Heart left ventricle (tissue), 16 donors: ENCODE data around the gene NEK8. TPM values are rescaled to one million over a fixed set of nuclear protein-coding genes. Genes with fewer than 3 reads are reported as not detected.

Source experiments
- ATAC-seq, 4 donors: fragments of 200-7000 bp; cut with Tn5 transposase; one replicate each; pipeline ENCODE4 v1.9.1; 2020 to 2022; ENCODE audit warnings: moderate library complexity in 4 of 4, mild to moderate bottlenecking in 3 of 4, moderate number of reproducible peaks in 1 of 4
- DNase-seq, 5 donors: peaks; one replicate each; pipeline ENCODE4 v3.0.0-alpha.2; 2020
- H3K27ac ChIP-seq, 12 donors: fragments of 200-600 bp; sonication (generic) in 4 of 12; one replicate each; pipeline versions ENCODE4 v1.5.0 to v1.8.0; 2016 to 2022; ENCODE audit warnings: mild to moderate bottlenecking in 2 of 12
- H3K27me3 ChIP-seq, 9 donors: fragments of 200-600 bp; sonication (generic) in 2 of 9; one replicate each; pipeline versions ENCODE4 v1.5.1 to v1.8.0; 2016 to 2022; ENCODE audit warnings: mild to moderate bottlenecking in 3 of 9
- H3K36me3 ChIP-seq, 9 donors: fragments of 200-600 bp; sonication (generic) in 2 of 9; one replicate each; pipeline versions ENCODE4 v1.5.0 to v1.8.0; 2018 to 2022; ENCODE audit warnings: mild to moderate bottlenecking in 2 of 9
- H3K4me1 ChIP-seq, 12 donors: fragments of 200-600 bp; sonication (generic) in 4 of 12; one replicate each; pipeline versions ENCODE4 v1.5.0 to v1.8.0; 2016 to 2022; ENCODE audit warnings: mild to moderate bottlenecking in 3 of 12
- H3K4me3 ChIP-seq, 12 donors: fragments of 200-600 bp; sonication (generic) in 4 of 12; one replicate each; pipeline versions ENCODE4 v1.5.0 to v1.8.0; 2017 to 2022; ENCODE audit warnings: mild to moderate bottlenecking in 9 of 12, moderate library complexity in 4 of 12
- H3K9me3 ChIP-seq, 12 donors: fragments of 200-600 bp; sonication (generic) in 4 of 12; one replicate each; pipeline versions ENCODE4 v1.5.0 to v1.8.0; 2016 to 2022; ENCODE audit warnings: mild to moderate bottlenecking in 1 of 12
- CTCF ChIP-seq, 12 donors: fragments of 200-600 bp; sonication (generic) in 4 of 12; IDR thresholded peaks; one replicate each; pipeline versions ENCODE4 v1.5.0 to v1.8.0; 2018 to 2022; ENCODE audit warnings: antibody characterized with exemption in 12 of 12, mild to moderate bottlenecking in 5 of 12
- POLR2A ChIP-seq, 2 donors: fragments of 450-650 bp; IDR thresholded peaks; one replicate each; pipeline ENCODE4 v1.6.1; 2017; ENCODE audit warnings: antibody characterized with exemption in 2 of 2, mild to moderate bottlenecking in 2 of 2, moderate library complexity in 2 of 2
- WGBS, 4 donors: extraction: QIAGEN DNeasy Blood & Tissue Kit in 2 of 4; methylation state at CpG; one replicate each; pipeline versions ENCODE4 v1.1.5 to v1.1.7; 2013 to 2018; 5-methylcytosine and 5-hydroxymethylcytosine counted together
- intact Hi-C, 10 donors: fragments of 100-400 bp; cut with DNase I; formaldehyde crosslinking; loops; one replicate each; pipeline versions ENCODE4 v1.11.1 to v1.14.2; 2022
- polyA plus RNA-seq, 2 donors: library from polyadenylated mRNA; stranded (reverse); fragments of 200-250 nt; gene quantifications; one replicate each; pipeline ENCODE4 v1.2.3, GENCODE V29; 2013
- total RNA-seq, 9 donors: library from RNA; depleted of rRNA in 2 of 9; stranded (reverse); fragments of >200 nt in 2 of 9; fragmentation: NEBNext Ultra II Directional in 3 of 9; extraction: Animal tissue kit (Norgen Biotek cat#: 25700) in 3 of 9; gene quantifications; one replicate each; pipeline versions ENCODE4 v1.1.0 to v1.2.4, GENCODE V29; 2016 to 2023
- donor health status: ischemic (EF 13 %, LVEDD 7.1; RV severe dilation, severe dysfunction).
- donor health status: healthy with polysubstance abuse.
- donor health status: DM: no; HTN: yes; CAD: no.
- donor health status: DM: no; HTN: no; CAD: no.
- donor health status: ischemic (EF 25% LVEDD 6.9; RV normal size, moderate dysfunction).
- donor health status: ischemic (EF 25% LVEDD 5.7; RV mildly dilated, moderate dysfunction).
- donor health status: healthy.
- donor health status: DM: yes; HTN: yes; CAD: no.
- donor health status: ischemic (EF 35%, LVEDD 5.7; RV mildly dilated, moderate dysfunction).
- donor health status: nonischemic (EF 11% LVEDD 7.7; RV severe dilation, severe dysfunction).
- donor health status: DM: yes; HTN: yes; CAD: no.
- donor health status: PGD.
- donor health status: ischemic (EF 29% LVEDD 5.4; RV normal size, mild dysfunction).
- donor health status: nonischemic (EF 23%, LVEDD 6.1; RV moderate dilation, normal function).

NEK8 gene
- total and polyA plus RNA-seq, 11 donors, result 0.28 to 2.8 (median 1.1) TPM

DNA sequence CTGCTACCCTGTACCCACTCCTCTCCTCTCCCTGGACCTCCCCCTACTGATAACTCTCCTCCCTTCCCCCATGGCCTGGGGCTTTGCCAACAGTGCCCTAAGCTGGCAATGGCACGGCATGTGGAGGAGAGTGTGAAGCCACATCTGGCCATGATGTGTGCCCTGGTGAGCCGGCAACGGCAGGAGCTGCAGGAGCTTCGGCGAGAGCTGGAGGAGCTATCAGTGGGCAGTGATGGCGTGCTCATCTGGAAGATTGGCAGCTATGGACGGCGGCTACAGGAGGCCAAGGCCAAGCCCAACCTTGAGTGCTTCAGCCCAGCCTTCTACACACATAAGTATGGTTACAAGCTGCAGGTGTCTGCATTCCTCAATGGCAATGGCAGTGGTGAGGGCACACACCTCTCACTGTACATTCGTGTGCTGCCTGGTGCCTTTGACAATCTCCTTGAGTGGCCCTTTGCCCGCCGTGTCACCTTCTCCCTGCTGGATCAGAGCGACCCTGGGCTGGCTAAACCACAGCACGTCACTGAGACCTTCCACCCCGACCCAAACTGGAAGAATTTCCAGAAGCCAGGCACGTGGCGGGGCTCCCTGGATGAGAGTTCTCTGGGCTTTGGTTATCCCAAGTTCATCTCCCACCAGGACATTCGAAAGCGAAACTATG lies 20.4 kb downstream of the NEK8 start:
- no peaks in the 10 kb centered on the region for H3K27me3 ChIP-seq
- H3K4me1 ChIP-seq, result peaks cover 0 to 47% (median 31%) of the 10 kb centered on the region in 12 donors
- intact Hi-C loops, result loop anchor here in 1 of 10 donors (2.0 kb wide), 1 partner anchor 20 kb away; the partner anchor contains the start of gene NEK8
- DNase-seq, result no peak
- no peaks in the 10 kb centered on the region for H3K9me3 ChIP-seq
- no peak overlapping the region for H3K27ac ChIP-seq
- peaks cover 0 to 20% (median 4%) of the 10 kb centered on the region in 9 donors for H3K36me3 ChIP-seq
- no peak for ATAC-seq
- H3K4me3 ChIP-seq, result no peak overlapping the region
- 73 to 82% (median 75%) methylated on average over 11 to 18 of the region's 18 CpGs for WGBS, 4 donors
- no peak for TF ChIP-seq POLR2A (IDR thresholded peaks at IDR 0.05)
- TF ChIP-seq CTCF (IDR thresholded peaks at IDR 0.05), result no peak

GRCh38 chr17:28749516-28750177 lies 21.1 kb downstream of the NEK8 start:
- H3K27ac ChIP-seq, result peak overlapping the region in 1 of 12 donors; percentile 4
- H3K27me3 ChIP-seq, result no peaks in the 10 kb centered on the region
- DNase-seq (no peak), ATAC-seq (no peak)
- no peak overlapping the region for H3K4me3 ChIP-seq
- TF ChIP-seq CTCF (IDR thresholded peaks at IDR 0.05) (no peak), POLR2A (IDR thresholded peaks at IDR 0.05) (no peak)
- H3K9me3 ChIP-seq, result no peaks in the 10 kb centered on the region
- intact Hi-C loops, result loop anchor here in 8 of 10 donors (1.0 to 2.0 kb wide), 4 partner anchors 21 to 23 kb away; partner anchors contain the start of genes TLCD1 (in 5 of the 8) and NEK8 (in 2 of the 8)
- 43 to 65% (median 59%) methylated on average over 9 to 11 of the region's 11 CpGs for WGBS, 4 donors
- H3K4me1 ChIP-seq, result peaks cover 0 to 40% (median 25%) of the 10 kb centered on the region in 12 donors
- peaks cover 0 to 20% (median 4%) of the 10 kb centered on the region in 9 donors for H3K36me3 ChIP-seq

DNA sequence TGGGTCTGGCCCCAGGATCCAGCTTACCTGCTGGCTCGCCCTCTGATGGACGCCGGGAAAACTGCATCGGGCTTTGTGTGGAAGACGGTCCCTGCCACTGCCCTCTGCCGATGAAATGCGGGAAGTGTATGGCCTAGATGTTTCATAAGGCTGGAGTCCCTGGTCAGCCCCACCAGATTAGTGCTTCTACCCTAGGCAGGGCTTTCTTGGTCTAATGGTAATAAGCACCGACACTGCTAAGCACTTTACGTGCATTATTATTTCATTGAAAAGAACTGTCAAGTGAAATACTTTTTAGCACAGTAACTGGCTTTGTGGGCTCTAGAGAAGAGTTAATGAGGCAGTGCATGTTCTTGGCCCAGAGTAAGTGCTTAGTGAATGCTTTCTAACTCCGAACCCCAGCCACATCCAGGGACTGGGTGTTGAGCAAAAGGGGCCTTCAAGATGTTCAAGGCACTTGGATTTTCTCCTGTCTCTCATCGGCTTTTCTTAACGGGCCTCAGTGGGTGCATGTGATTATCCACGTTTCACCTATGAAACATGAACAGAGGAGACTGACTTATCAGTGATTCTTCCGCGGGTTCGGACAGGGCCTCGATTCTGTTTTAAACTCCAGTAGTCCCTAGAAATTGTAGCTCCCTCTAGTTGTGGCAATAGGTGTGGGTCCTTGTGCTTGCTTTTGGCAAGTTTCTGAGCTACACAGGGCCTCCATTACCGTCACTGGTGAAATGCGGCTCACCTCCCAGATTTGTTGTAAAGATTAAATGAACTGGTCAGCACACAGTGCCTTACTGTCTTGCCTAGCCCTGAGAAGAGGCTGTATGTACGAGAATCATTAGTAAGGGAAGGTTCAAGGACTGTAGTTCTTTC lies 21.8 kb downstream of the NEK8 start:
- peak; percentile 77 to 87 (median 81) for ATAC-seq
- Histone ChIP-seq H3K4me1 (peaks cover 0 to 32% (median 20%) of the 10 kb centered on the region in 12 donors), H3K9me3 (no peaks in the 10 kb centered on the region), H3K27ac (no peak overlapping the region), H3K36me3 (peaks cover 0 to 20% (median 4%) of the 10 kb centered on the region in 9 donors), H3K27me3 (no peaks in the 10 kb centered on the region), H3K4me3 (no peak overlapping the region)
- WGBS, 4 donors, result 40 to 43% (median 40%) methylated on average over 20 of the region's 20 CpGs
- intact Hi-C loops, result loop anchor here in 7 of 10 donors (1.0 to 2.0 kb wide), 4 partner anchors 22 to 24 kb away; partner anchors contain the start of genes TLCD1 (in 5 of the 7) and NEK8 (in 1 of the 7)
- TF ChIP-seq POLR2A (IDR thresholded peaks at IDR 0.05), result no peak
- peak; percentile 97 to 100 (median 100) for TF ChIP-seq CTCF (IDR thresholded peaks at IDR 0.05)
- peak; percentile 88 to 94 (median 91) for DNase-seq
